ENCODE results near the gene USH1G.
"Not testable (repeated sequence)": the region's sequence is repeated elsewhere in the genome, so short reads cannot be mapped to it uniquely, and the experiment has no call there.

The USH1G gene

DNA sequence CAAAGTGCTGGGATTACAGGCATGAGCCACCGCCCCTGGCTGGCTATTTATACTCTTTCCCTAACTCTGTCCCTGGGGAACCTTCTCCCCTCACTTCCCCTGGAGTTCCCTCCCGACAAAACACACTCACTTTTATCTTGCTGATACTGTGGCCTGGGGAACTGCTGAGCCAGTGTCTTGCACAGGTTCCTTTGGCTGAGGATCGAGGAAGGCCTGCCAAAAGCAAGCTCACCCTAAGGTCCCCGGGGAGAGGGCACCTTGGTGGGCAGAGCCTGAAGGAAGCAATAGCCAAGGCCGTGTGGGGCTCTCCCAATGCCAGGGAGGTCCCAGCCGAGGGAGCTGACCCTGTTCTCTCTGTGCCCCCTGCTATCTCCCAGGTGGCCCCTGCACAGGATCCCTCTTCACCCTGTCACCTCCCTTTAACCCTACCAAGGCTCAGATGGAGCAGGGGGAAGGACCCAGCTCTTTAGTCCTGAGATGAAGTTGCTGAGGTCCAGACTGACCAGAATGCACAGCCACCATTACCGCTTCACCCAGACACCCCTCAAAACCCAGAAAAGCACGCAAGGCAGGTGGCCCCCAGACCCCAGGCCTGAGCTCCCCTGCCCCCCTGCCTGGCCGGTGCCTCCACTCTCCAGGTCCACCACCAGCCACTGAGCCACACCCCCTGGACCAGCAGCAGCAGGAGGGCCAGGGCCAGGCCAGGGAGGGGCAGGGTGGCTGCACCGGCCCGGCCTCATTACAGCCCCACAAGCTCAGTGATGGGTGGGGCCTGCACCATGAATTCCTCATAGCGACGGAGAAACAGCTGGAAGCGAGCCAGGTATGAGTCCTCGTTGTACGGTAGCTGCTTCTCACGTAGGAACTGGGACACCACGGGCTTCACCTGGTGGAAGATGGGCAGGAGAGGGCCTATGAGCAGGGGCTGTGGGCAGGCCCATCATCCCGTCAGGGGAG, 45.2 kb downstream of the USH1G start:
- no peak for DNase-seq (ENCODE audit: extremely low read depth in 1 of 2, low read depth in 1 of 2)

- DNase-seq (ENCODE audit: extremely low read depth in 1 of 2, low read depth in 1 of 2), result no peak
Measured at GRCh38 chr17:74875977-74876593, 47.0 kb downstream of the USH1G start.

DNA sequence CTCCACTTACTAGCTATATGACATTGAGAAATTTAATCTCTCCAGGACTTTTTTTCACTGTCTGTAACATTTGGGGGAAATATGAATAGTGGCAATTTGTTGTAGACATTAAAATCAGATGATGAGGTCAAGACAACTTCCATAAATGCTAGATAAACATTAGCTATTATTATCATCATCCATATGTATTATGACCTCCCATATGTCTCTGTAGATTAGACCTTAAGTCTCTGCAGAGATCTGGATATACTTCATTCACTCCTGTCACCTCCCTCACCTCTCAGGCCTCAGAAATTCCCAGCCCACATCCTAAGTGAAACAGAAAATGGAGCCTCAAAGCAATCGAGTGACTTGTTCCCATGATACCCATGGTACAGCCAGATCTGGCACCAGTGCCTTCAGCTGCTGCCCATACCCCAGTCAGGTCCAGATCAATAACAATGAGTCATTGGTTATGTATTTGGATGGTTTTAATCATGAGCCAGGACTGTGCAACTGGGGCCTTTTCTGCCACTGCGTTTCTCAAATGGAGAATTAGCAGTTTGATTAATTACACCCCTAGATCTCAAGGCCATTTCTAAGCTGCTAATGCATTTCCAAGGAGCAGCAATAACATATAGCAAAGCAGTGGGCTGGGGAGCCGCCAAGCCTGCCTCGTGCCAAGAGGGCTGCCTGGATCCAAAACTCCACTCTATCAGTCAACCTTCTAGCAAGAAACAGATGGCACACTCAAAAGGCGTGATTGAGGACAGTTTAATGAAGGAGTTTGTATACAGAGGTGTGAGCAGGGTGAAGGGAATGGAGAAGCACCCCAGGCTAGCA, 47.7 kb downstream of the USH1G start:
- DNase-seq (ENCODE audit: extremely low read depth in 1 of 2, low read depth in 1 of 2), result no peak

- DNase-seq (ENCODE audit: extremely low read depth in 1 of 2, low read depth in 1 of 2), result no peak
Measured at GRCh38 chr17:74874615-74875037, 48.4 kb downstream of the USH1G start.

DNA sequence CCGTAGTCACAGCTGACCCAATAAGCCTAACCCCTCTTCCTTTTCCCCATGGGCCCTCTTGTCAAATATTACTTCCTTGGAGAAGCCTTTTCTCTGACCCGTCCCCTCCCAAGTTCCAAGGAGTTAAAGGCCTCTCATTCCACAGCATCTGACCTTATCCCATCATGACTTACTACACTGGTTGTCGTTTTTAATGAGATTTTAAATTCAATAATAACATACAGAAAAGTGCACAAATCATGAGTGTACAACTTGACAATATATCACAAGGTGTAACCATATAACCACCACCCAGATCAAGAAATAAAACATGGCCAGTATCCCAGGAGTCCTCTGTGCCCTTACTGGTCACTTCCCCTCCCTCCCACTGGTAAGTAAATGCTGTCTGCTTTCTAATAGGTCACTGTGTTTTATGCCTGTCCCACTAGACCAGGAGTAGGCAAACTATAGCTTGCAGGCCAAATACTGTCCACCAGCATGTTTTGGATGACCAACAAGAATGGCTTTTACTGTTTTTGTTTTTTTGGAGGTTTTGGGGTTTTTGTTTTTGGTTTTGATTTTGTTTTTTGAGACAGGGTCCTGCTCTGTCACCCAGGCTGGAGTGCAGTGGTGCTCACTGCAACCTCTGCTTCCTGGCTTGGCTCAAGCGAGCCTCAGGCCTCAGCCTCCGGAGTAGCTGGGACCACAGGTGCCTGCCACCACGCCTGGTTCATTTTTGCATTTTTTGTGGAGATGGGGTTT, 49.0 kb downstream of the USH1G start:
- DNase-seq (ENCODE audit: extremely low read depth in 1 of 2, low read depth in 1 of 2), result no peak

DNA sequence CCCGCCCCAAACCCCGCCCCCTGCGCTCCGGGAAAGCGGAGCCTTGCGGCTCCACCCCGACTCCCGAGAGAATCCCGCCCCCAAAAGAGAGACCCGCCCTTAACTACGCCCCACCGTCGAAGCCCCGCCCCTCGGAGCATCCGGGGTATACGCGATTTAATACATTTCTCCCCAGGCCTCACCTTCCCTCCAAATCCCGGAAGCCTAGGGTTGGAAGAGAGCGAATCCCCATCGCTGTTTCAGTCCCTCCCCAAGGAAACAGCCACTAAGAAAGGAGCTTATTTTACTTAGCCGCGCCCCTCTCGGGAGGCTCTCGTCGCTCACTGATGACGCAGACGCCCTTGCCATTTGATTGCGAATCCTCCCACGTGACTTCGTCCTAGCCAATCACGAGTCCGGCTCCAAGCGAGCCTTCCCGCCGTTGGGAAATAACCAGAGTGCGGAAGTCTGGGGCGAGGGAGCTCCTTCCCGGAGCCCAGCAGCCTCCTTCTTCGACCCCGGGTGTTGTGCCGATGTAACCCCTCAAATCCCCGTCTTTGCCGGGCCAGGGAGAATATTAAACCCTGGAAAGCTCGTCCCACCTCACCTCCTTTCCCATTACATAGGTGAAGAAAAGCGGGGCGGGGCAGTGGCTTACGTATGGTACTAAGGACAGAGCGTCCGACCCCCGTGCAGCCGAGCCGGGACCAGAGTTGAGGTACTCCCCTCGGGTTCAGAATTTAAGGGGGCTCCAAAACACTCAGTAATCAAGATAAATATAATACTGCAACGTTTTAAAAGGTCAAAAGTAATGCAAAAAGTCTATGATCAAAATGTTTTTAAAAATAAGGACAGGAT, 49.8 kb downstream of the USH1G start:
- peak; percentile 96 to 98 for DNase-seq (ENCODE audit: extremely low read depth in 1 of 2, low read depth in 1 of 2)

GRCh38 chr17:74872313-74873036, 50.6 kb downstream of the USH1G start, which contains the start of gene FDXR:
Gene FDXR (minus strand): TSS chr17:74872994. CDS start chr17:74872944, 50 bp downstream.
- DNase-seq (ENCODE audit: extremely low read depth in 1 of 2, low read depth in 1 of 2), result no peak

GRCh38 chr17:74871356-74872076, 51.5 kb downstream of the USH1G start:
- DNase-seq (ENCODE audit: extremely low read depth in 1 of 2, low read depth in 1 of 2), result no peak

DNA sequence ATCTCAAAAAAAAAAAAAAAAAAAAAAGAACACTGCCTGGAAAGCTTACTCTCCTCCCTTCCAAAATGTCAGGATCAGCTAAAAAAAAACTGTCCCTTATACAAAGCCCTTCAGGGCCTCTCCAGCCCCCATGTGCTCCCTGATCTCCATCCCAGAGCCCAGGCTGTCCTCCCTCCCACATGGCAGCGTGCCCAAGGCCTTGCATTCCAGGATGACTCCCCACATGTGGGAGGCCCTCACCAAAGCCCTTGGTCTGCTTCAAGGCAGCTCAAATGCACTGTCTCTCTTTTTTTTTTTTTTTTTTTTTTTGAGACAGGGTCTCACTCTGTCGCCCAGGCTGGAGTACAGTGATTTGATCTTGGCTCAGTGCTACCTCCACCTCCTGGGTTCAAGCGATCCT, 52.5 kb downstream of the USH1G start:
- DNase-seq (ENCODE audit: extremely low read depth in 1 of 2, low read depth in 1 of 2), result no peak

DNA sequence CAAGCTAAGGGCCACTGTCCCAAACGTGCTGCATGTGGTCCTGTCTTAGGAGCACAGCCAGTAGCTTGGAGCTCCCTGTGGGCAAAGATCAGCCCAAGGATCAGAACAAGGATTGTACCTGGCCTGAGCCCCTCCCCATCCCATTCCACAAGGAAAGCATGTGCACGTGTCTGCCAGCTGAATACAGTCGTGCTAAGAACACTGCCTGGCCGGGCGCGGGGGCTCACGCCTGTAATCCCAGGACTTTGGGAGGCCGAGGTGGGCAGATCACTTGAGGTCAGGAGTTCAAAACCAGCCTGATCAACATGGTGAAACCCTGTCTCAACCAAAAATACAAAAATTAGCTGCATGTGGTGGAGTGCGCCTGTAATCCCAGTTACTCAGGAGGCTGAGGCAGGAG, 53.0 kb downstream of the USH1G start:
- DNase-seq (ENCODE audit: extremely low read depth in 1 of 2, low read depth in 1 of 2), result not testable (repeated sequence)

DNA sequence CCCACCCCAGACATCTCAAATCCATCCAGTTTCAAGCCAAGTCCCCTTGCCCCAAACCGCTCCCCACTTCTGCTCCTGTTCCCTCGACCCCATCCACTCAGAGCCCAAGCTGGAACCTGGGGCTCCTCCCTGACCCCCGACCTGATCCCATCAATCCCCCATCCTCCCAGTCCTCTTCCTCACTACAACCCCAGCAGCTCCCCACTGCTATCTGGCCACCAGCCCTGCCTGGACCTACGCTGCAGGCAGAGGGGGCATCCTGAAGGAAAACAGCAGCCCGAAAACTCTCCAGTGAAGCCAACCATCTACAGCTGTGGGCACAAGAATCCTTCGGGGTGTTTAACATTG, 54.2 kb downstream of the USH1G start:
- DNase-seq (ENCODE audit: extremely low read depth in 1 of 2, low read depth in 1 of 2), result no peak

DNA sequence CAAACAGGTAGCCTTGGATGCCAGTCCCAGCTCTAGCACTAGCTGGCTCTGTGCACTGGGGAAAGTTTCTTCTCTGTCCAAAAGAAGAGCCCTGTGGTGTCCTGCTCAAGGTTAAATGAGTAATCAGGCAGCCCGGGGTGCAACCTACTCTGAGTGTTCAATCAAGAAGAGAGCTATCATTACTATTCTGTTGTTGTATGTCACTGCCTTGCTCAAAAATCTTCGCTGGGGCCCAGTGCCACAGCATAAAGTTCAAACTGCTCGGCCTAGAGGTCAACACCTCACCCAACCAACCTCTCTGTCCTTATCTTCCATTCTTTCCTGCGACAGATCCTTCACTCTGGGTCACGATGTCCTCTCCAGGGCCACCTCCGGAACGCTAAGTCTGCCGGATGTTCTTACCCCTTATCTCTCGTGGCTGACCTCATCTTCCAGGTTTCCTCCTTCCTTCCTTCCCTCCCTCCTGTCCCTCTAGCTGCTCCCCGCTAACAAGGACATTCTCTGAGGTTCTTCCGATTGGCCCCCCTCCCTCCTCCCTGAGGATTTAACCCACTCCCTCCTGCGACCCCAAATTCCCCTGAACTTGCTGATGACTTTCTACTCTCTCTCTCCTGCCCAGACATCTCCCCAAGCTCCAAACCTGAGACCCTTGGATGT, 54.7 kb downstream of the USH1G start:
- no peak for DNase-seq (ENCODE audit: extremely low read depth in 1 of 2, low read depth in 1 of 2)

GRCh38 chr17:74866198-74866835, 56.7 kb downstream of the USH1G start:
- DNase-seq (ENCODE audit: extremely low read depth in 1 of 2, low read depth in 1 of 2), result no peak

All from stimulated activated CD8-positive, alpha-beta memory T cell treated with anti-CD3 and anti-CD28 coated beads, Interleukin-7, amount 100 ng/mL, for 48 hours (primary cell).